ENCODE data around the gene PCGF5.
"Not testable (repeated sequence)": the region's sequence is repeated elsewhere in the genome, so short reads cannot be mapped to it uniquely, and the experiment has no call there.

The PCGF5 gene

DNA sequence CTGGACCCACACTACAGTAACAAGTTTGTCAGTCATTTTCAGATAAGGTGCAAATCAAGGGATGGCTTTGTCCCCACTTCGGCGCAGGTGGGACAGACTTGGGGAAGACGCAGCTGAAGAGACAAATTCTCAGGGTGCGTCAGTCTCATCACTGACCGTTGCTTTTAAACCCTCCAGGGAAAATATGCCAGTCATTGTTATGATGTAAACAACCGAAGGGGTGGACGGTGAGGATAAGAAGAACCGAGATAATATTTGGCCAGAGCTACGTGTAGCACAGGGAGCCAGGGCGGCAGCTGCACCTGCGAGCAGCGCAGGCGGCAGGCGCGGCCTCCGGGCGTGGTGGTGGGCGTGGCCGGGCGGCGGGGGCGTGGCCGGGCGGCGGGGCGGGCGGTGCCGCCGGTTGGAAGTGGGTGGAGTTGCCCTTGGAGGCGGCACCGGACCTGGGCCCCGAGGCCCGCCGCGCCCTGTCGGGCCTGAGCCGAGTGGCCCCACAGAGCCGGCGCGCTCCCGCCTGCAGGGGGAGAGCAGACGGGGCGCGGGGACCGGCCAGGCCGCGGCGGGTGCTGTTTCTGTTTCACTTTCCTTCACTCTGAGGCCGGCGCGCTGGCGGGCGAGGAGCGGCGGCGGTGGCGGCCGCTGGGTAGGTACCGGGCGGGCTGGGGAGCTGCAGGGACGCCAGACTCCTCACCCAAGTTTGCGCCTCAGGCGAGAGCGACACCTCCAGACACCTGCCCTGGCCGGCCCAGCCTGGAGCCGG lies at the start of gene PCGF5:
TSS of gene PCGF5 (plus strand) at position 470 of the 760 bp plus-strand sequence. CDS start 2,209 bp downstream, outside the sequence.
- peak; percentile 94 for DNase-seq

DNA sequence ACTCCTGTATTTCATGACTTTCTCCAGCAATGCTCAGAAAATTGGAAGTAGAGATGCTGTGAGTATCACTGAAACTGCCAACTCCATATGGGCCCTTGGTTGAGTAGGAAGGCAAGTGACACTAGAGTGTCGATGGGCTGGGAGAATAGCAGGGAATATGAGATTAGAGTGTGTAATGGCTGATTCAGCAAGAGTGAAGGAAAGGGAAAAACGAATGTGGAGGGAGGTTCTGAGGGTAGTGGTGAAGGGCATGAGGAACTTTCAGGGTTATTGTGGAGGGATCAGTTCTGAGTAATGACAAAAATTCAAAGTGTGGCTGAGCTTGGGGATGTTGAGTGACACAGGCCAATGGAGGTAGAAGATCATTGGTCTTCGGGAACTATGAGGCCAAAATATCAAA lies 49.0 kb upstream of the PCGF5 start:
- DNase-seq = no peak

DNA sequence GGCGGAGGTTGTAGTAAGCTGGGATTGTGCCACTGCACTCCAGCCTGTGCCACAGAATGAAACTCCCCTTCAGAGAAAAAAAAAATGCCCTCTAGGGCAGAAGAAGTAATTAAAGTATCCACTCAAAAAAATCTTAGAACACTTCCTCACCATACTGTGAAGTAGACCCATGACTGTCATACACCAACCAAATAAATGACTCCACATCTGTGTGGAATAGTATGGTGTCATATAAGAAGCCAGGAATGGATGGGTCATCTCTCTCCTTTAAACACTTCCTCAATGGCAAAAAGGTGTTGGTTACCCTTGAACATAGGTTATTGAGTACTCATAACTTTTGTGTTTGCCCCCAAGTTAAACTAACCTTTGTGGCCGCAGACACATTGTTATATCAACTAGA lies 48.1 kb upstream of the PCGF5 start:
- DNase-seq = no peak

DNA sequence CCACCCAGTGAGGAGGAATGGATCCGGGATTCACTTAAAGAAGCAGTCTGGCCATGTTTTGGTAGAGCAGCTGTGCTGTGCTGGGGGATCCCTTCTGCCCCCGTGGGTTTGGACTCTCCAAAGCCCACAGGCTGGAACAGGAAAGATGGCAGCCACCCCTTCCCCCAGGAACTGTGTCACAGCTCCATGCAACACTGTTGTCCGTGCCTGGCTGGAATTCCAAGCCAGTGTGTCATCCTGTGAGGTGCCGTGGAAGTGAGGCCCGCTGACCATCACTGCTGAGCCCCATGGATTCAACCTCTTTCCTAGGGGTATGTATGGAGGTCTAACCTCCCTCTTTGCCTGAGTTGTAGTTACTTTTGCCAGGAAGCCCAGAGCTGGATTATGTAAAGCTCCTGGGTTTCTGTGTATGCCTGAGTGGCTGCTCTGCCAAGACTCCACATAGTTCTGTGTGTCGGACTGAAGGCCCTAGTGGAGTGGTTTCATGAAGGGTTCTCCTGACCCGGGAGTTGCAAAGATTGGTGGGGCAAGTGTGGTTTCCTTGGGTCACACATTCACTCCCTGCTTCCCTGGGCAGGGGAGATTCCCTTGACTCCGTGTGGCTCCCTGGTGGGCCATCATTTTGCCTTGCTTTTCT lies 35.1 kb upstream of the PCGF5 start:
- DNase-seq = no peak

DNA sequence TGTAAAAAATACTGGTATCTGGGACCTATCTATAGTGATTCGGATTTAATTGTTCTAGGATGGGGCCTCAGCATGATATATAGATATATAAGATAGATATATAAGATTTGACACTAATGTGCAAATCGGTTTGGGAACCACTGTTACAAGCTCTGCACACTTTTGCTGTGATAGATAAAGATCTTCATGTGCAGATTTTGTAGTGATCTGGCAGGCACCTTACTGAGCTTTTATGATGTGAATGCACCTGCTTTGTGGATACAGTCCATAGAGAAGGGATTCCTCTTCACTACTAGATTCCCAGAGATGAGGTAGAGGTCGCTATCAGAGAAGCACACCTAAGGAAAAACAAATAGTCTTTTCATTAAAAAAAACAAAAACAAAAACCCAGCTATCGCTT lies 33.3 kb upstream of the PCGF5 start:
- no peak for DNase-seq

DNA sequence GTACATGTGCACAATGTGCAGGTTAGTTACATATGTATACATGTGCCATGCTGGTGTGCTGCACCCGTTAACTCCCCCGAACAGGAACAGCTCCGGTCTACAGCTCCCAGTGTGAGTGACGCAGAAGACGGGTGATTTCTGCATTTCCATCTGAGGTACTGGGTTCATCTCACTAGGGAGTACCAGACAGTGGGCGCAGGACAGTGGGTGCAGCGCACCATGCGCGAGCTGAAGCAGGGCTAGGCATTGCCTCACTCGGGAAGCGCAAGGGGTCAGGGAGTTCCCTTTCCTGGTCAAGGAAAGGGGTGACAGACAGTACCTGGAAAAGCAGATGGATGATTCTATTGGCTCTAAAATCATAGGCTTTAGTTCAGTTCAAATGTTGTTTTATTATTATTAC lies 32.5 kb upstream of the PCGF5 start:
- not testable (repeated sequence) for DNase-seq

DNA sequence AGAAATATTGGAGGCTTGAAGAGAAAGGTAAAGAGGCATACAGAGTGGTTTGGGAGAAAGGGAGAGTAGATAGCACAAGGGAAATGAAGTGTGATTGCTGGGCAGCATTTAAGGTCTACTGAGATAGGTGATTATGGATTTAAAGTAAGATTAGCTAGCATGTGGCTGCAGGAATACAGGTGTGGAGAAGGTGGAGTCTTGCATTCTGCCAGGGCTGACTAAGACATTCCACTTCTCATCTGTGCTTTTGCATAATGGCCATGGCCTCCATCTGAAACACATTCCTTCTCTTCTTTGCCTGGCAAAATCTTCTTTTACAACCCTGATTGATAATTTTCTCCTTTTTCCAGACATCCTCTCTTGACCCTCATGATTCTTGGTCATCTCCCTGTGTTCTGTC lies 31.6 kb upstream of the PCGF5 start:
- DNase-seq = no peak

DNA sequence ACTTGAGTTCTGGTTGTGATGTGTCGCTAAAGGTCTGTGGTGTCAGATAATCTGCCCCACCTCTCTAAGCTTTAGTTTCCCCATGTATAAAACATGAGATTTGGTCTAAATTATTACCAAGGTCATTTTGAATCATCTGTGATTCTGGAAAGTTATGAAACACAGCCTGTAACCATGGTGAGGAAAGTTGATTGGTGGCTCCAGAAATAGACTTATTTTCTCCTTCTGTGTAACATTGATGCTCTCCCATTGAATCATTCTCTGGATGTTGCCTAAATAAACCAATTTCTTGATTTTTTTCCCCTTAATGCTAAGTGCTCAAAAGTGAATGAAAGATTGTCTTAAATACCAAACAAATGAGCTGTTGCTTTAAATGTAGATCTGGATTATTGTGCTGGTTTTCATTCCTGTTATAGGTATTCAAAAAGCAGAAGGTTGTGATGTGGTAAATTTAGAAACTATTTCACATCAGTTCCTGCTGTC lies 30.0 kb upstream of the PCGF5 start:
- DNase-seq = no peak

DNA sequence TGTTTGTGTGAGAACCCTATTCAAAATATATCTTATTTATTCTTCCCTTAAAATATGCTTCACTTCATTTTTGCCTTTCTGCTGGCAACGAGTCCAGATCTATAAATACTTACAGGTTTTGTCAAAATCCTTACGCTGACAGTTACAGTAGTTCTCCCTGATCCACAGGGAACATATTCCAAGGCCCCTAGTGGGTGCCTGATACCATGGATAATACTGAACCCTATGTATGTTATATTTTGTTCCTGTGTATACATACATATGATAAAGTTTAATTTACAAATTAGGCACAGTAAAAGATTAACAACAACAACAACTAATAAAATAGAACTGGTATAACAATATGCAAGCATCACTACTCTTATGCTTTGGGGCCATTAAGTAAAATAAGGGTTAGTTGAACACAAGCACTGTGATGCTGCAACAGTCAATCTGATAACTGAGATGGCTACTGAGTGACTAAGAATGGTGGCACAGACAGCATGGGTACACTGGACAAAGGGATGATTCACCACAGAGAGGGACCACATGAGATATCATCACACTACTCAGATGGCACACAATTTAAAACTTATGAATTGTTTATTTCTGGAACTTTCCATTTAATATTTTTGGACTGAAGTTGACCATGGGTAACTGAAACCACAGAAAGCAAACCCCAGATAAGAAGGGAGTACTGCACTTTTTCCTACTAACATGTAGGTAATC lies 29.4 kb upstream of the PCGF5 start:
- DNase-seq = no peak

DNA sequence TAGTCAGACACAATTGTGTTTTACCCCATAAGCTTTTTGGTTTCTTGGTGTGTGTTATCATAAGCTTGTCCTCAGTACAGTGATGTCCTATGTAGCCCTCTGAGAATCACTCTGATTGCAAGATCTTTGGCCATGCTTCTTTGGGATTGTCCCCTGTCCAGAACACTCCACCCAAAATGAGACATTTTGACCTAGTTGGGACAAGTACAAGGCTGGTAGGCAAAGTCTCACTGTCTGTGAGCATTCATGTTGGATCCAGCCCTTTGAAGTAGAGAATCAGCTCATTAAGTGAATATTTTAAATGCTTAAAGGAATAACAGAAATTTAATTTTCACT lies 28.9 kb upstream of the PCGF5 start:
- DNase-seq = no peak

DNA sequence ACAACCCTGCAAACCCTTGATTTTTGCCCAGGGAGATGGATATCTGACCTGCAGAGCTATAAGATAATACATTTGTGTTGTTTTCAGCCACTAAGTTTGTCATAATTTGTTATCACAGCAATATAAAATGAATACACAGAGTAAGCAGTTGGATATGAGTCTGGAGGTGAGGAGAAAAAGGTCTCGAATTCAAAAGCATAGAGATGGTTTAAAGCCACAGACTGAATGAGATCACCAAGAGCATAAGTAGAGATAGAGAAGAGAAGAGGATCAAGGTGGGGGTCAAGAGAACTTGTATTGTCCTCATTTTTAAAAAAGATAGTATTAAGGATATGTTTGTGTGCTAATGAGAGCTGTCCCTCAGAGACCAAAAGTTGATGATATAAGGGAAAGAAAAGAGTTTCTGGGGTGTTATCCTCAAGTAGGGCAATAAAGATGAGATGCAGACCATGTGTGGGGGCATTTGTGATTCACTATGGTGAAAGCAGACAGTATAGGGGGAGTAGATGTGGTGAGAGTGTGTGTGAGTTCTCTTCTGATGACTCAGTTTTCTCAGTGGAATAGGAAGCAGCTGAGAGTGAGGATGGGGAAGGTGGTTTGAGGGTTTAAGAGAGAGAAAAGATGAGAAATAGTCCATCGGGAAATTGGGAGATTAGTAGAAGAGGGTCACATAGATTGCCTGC lies 25.8 kb upstream of the PCGF5 start:
- no peak for DNase-seq

DNA sequence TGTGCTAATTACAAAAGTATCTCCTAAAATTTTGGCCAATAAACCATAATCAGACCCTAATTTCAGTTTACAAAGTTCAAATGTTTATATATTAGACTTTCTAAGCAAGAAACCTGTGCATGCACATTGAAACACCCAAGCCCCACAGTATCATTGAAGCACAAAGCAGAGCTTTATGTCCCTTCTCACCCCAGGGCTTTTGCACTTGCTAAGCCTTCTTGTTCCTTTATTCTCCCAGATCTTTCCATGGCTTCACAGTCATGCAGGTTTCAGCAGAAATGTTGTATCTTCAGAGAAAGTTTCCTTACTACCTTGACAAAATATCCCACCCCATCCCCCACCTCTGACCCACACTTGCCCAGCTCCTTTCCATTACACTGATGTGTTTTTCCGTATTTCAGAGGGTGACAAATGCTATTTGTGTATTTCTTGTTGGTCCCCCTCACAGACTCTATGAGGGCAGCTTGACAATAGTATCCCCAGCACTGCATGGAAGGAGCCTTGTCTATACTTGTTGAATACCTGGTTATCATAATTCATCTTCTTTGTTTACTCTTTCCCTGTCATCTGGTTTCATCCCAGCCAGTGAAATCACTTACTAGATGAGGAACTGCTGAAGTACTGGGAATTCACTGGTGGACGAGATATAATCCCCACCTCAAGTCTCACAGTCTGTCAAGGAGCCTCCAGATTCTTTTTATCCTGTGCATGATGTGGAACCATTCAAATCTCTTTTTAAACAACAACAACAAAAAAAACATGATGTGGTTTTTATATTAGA lies 24.0 kb upstream of the PCGF5 start:
- DNase-seq = no peak

DNA sequence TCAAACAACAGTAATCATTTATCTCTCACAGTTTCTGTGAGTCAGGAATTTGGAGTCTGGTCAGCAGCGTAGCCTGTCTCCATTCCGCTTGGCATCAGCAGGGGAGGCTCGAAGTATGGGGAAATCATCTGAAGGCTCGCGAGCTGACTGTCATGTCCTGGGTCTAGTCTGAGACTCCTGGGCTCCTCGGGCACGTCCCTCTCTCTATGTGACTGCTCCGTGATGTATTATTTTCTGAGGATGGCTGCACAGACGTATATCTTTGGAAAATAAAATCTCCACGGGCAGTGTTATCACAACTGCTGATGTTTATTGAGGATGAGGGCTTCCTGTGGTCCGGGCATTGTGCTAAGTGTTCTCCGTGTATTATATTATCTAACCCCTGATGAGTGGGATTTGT lies 23.3 kb upstream of the PCGF5 start:
- no peak for DNase-seq

DNA sequence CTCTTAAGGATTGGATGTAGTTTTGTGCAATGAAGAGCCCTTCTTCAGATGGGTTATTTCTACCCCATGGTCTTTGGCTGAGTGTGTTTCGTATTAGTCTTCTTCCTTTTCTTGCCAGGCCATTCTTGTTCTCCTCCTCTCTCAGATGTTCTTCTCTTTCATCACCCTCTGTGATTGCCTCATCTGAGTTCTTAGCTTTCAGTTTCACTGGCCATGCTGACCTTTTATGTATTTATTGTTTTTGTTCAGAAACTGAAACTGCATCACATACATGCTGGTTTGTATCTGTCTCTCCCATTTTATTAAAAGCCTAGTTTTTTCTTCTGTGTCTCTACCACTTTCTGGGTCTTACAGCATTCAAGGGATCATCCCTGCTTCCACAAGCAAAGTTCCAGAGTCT lies 21.7 kb upstream of the PCGF5 start:
- DNase-seq = peak; percentile 59

DNA sequence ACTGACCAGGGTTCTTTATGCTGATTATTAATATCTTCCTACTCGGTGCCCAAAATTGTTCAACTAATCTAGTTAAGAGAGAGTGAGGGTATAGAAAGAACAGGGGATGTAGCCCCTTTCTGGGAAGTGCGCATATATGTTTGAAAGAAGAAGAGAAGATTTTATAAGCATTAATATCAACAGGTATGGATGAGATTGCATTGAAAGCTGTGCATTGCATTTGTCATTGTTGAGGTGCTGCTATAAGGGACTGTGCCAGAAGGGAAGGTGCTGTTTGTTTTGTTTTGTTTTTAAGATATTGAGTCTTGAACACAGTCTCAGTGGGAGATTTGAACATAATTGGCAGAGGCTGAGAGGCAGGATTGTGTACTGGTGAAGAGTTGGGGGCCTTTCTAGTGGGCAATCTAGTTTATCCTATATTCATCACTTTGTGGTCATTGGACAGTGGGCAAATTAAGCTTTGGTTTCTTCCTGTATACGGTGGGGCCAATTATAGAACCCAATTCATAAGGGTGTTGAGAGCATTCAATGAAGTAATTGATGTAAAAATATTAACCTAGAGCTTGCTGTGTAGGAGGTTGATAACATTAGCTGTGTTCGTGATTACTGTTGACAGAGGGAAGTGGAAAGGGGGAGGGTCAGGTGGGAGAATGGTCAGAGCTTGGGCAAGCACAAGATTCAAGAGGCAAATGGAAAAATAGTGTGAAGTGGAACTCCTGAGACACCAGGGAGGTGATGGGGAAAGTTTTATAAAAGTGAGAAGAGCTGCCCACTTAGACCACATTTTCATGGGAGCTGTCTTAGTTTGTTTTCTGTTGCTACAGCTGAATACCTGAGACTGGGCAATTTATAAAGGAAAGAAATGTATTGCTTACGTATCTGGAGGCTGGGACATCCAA lies 19.9 kb upstream of the PCGF5 start:
- DNase-seq = no peak

DNA sequence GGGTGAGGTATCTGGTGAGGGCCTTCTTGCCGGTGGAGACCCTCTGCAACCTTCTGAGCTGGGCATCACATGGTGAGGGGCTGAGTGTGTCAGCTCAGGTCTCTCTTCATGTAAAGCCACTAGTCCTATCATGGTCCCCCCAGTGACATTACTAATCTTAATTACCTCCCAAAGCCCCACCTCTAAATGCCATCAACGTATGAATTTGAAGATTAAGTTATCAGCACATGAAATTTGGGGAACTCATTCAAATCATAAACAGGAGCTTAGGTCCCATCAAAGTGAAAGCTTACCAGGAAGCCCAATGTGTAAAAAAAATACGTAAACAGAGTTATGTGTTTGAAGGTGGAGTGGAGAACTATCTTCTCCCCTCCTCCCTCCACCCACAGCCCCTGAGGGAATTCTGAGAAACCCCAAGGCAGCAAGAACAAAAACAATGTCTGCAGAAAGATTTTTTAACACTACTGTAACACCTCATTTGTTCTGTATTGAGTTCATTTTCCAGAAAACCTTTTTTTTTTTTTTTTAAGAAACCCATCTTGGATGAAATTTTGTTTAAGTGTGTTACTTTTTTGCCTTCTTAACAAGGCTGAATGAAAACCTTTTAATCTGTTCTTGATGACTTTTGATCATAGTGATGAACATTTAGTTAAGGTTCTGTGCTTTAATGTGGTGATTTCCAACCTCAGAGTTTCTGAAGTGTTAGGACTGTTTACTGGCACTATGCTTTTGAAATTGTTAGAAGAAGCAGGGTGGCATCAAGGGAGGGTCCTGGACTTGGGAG lies 19.1 kb upstream of the PCGF5 start:
- DNase-seq = peak; percentile 65

DNA sequence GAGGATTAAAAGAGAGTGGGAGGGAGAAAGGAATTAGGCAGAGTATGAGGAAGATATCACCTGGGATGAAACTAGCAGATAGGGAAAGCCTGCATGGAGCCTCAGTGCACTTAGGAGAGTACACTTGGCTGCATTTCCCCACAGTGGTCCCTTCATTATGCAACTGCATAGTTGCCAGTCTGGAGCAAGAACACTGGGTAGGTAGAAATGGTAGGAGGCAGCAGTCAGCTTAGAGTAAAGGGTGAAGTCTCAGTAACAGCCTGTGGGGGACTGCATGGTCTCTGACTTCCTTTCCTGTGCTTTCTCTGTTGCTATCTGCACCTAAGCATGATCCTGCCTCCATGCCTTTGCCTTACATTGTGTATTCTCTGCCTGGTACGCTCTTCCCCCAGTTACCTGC lies 14.0 kb upstream of the PCGF5 start:
- no peak for DNase-seq

DNA sequence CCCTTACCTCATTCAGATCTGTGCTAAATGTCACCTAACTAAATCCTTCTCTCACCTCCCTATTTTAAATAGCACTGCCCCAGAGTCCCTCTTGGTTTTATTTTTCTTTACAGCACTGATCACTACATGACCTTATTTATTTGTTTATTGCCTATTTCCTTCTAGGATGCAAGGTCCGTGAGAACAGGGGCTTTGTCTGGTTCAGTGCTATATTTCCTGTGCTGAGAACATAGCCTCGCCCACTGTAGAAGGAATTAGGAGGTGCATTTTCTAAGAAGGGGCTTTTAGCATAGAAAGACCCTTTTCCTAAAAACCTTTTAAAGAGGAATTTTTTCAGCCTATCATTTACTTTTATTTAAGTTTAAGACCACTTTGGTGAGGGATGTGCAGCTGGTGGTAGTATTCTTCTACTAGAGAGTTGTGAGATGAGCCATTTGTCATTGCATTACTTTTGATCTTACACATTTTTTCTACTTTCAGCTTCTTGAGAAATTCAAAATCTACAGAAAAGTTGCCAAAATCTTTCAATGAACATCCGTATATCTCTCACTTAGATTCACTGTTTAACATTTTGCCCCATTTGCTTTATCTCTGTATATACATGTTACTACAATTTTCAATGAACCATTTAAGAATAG lies 13.5 kb upstream of the PCGF5 start:
- DNase-seq = peak; percentile 38

DNA sequence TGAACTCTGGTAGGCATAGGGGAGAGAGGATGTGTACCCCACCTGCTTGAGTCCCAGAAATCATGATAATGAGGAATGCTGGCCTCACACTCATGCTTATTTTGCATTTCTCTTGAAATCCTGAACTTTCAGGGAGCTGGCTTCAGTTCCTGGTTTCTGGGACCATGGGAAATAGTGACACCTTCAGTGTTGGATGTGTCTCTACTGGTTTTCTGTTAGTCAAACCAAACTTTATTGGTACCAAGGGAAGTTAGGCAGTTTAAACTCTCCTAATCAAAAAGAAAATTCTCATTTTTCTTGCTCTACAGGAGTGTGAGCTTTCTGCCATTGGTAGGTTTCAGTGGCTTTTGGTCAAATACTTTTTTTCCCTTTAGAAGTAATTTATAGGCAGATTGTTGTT lies 11.8 kb upstream of the PCGF5 start:
- no peak for DNase-seq

DNA sequence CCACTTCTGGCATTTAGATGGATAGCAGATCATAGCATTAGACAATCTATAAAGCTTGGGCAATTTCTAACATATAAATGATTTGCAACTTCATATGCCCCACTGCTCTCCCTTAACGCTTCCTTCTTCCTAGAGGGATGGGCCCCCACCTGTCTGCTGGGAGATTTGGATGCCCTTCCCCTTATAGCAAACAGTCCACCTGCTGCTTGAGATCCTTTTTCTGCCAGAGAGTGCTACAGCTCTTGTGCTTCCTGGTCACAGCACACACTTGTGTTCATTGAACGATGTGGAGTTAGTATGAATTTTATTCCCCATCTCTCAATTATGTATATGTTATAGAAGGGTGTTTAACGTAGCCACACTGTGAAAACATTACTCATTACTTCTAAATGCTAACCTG lies 10.4 kb upstream of the PCGF5 start:
- no peak for DNase-seq

Data from activated CD4-positive, alpha-beta T cell treated with anti-CD3 and anti-CD28 coated beads, Interleukin-2, amount 50 U/mL, for 16 hours (primary cell).